HG02970 (cell line): ENCODE measurements around the gene PXMP4.

Experiments
- ATAC-seq: cut with Tn5 transposase; IDR thresholded peaks from one replicate; pipeline ENCODE4 v1.9.1; 2021; ENCODE audit warnings: mild to moderate bottlenecking, moderate library complexity, moderate number of reproducible peaks; ENCODE audit not compliant: unreplicated experiment, low FRiP score

PXMP4 gene

GRCh38 chr20:33658510-33658909 is 61.6 kb downstream of the PXMP4 start:
- no peak for ATAC-seq

GRCh38 chr20:33657704-33658095 is 62.4 kb downstream of the PXMP4 start:
- no peak for ATAC-seq

- ATAC-seq, result no peak
Measured at GRCh38 chr20:33656783-33657703, 63.1 kb downstream of the PXMP4 start.

GRCh38 chr20:33656010-33656782 is 63.9 kb downstream of the PXMP4 start:
- no peak for ATAC-seq

- ATAC-seq, result no peak
Measured at GRCh38 chr20:33655164-33655563, 64.9 kb downstream of the PXMP4 start.

- no peak for ATAC-seq
Measured at GRCh38 chr20:33654680-33655161, 65.4 kb downstream of the PXMP4 start.

GRCh38 chr20:33653900-33654596 is 66.1 kb downstream of the PXMP4 start:
- no peak for ATAC-seq

- no peak for ATAC-seq
Measured at GRCh38 chr20:33653218-33653899, 66.8 kb downstream of the PXMP4 start.
